Fibroblast of skin of right biceps (primary cell): Measurements from ENCODE around the gene AGPAT2.

ENCODE experiments used
- DNase-seq: peaks from one replicate; pipeline ENCODE4 v3.0.0-alpha.2; 2013

AGPAT2 gene

GRCh38 chr9:136686794-136687711 lies at the start of gene AGPAT2:
AGPAT2 (minus strand) TSS chr9:136687457; CDS start chr9:136687357, 100 bp downstream.
- peak; percentile 51 for DNase-seq

DNA sequence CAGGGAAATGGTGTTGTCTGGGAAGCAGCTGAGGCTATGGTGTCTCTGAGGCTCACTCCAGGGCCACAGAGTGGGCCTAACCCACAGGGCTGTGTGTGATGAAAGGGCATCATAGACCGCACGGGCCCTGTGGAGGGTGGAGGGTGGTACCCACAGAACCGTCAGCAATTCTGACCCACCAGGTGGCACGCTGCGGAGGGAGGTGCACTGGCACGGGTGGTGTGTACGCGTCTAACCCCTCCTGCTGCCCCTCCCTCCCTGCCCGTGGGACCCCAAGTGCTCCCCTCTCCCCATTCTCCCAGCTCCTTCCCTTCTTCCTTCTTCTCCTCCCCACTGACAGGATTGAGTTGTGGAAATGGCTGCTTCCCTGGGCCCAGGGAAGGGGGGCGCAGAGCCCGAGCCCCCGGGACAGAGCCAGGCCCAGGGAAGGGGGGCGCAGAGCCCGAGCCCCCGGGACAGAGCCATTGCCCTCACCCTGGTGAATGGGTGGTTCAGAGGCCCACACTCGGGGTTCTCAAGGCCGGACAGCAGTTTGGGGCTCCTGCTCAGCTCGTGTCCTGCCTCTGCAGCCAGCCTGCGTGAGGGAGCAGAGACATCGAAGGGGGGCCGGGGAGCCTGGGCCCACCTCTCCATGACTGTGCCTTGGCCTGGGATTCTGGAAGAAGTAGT lies 48.7 kb upstream of the AGPAT2 start:
- DNase-seq: no peak

DNA sequence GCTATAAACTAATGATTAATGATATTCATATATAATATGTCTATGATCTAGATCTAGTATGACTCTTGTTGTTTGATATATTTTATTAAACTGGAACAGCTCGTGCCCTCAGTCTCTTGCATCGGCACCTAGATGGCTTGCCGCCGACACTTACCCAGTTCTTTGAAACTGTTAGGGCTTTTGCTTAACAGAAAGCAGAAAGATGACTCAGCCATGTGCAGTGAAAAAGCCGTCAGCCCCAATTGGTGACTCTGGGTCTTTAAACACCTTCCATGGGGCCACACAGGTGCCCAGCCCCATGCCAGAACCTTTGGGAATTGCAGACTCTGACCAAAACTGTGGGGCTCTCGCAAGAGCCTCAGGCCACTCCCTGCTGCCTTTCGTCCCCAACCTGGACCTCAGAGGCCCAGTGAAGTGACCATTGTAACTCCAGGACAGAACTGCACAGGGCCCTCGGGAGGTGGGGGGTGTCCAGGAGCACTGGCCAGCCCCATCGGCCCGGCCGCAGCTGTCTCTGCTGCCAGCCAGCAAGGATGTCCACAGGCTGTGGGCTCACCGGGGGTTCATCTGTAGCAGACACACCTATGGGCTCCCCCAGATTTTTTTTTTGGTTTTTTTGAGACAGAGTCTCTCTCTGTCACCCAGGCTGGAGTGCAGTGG lies 47.7 kb upstream of the AGPAT2 start:
- no peak for DNase-seq

- DNase-seq: no peak
Measured at GRCh38 chr9:136733611-136734010, 46.4 kb upstream of the AGPAT2 start.

DNA sequence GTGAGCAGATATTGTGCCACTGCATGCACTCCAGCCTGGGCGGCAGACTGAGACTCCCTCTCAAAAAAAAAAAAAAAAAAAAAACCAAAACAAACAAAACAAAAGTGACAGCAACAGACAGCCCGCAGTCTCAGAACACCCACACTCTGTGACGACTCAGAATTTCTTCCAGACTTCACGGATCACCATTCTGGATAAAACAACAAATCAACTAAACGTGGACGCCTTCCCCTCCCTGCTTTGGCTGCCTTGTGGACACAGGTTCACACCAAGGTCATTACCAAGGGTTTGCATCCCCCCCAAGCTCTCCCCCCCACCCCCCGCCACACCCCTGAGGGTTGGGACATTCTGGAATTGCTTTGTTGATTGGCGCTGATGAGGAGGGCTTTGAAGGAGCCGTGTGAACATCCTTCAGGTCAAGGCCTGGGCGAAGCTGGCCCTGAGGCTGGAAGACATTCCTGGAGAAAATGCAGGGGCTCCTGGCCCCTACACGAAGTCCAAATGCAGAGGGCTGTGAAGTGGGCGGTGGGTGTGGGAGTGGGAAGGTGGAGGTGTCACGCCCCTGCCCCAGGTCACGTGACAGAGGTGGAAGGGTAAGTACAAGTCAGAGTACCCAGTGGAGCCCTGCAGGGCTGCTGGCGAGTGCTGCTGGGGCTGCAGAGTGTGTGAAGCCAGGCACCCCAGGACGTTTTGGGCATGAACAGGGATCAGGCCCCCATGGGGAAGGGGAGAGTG lies 45.4 kb upstream of the AGPAT2 start:
- no peak for DNase-seq

DNA sequence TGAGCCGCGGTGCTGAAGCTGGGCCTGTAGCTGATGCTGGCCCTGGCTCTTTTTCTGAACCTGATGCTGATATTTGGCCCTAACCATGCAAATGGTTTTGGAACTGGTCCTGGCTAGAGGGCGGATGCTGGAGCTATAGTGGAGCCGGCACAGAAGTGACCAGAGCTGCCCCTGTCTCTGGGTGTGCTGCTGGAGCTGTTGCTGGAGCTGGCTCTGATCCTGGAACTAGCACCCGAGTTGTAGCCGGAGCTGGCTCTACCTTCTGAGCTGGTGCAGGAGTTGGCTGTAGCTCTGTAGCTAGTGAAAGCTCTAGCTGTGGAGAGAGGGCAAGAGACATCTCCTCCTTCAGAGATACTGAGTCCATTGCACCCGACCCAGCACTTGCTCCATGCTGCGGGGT lies 42.7 kb upstream of the AGPAT2 start:
- DNase-seq: no peak

GRCh38 chr9:136729144-136729543 lies 41.9 kb upstream of the AGPAT2 start:
- DNase-seq: no peak

DNA sequence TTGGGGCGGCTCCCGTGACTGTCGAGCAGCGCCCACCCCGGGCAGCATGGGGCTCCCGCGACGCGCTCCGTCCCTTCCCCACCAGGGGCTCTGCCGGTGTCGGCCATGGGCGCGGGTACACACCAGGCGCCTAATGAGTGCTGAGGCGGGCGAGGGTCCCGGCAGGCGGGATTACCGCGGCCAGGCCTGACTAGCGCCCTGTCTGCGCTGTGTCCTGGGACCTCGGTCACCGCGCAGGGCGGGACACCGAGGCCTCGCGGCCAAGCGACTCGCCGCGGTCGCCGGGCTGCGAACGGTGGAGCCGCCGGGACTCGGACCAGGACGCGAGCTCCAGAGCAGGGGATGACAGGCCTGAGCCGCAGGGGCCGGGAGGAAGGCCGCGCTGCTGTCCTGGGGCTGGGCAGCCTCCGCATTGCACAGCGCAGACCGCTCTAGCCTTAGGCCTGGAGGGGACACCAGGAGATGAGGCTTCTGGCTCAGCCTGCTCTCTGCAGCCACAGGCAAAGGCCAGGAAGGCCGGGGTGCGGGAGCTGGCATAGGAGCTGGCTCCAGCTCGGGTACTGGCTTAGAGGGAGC lies 41.4 kb upstream of the AGPAT2 start:
- peak; percentile 31 for DNase-seq

DNA sequence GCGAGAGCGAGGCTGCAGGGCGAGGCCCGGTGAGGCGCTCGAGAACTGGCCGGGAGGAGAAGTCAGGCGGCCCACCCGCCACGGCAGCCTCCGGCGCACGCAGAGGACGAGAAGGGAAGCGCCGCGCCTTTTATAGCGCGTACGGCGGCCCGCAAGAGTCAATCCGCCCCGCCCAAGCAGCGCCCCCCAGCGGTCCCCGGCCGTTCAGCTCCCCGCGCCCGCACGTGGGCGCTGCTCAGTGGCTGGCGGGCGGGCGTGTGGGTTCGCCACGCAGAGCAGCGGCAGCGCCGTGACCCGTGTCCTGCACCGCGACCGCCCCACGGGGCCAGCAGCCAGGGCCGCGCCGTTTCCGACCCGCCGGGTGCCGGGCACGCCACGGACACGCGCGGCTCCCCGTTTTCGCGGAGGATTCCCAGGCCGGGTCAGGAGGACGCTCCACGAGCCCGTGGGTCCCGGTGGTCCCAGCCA lies 40.9 kb upstream of the AGPAT2 start:
- DNase-seq: peak; percentile 92

DNA sequence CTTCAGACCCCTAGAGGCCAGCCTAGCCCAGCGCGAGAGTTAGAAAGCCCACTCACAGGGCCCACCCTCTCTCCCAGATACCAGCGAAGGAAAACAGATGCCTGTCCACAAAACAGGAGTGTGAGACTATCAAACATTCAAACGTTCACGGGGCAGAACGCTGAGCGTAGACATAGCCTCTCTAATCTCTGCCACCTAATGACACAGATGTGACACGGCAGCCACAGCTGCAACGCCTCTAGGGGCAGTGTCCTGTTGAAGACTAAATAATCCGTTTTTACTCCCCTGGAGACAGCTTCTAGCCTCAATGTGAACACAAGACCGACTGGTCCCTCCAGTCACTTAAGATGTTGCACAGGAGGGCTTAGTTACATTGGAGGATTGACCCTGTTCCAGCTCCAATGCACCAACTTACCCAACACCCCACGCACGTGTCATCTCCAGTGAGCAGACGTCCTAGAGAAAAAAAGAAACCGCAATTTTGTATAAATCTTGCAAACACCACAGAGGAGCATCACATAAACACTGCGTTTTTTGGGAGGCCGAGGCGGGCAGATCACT lies 39.5 kb upstream of the AGPAT2 start:
- DNase-seq: peak; percentile 45

DNA sequence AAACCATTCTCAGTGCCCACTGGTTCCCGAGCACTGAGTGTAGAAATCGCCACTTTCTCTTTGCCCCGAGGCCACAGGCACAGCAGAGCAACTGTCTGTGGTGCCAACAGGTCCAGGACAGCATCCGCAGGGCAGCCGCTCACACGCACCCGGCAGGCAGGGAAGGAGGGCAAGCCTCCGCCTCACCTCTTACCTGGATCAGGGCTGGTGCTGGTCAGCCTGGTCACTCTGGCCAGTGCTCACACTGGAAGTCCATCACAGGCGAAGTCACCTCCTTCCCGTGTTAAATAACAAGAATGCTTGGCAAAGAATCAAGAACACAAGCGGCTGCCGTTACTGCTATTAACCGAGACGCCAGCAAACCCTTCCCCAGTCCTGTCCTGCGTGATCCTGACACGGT lies 38.9 kb upstream of the AGPAT2 start:
- no peak for DNase-seq

DNA sequence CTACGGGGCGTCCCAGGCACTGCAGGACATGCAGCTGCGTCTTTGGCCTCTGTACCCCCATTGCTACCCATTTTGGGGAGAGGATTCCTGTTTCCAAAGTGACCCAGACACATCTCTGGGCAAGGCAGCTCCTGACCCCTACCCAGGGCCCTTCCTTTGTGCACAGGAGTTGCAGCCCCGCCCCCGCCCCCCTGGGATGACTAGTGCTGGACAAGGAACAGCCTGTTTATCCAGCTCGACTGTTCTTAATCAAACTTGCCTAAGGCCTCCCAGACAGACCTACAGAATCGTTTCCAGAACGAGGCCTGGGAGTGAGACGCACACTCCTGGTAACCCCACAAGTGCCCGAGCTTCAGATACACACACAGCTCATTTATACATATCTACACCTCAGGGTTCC lies 38.4 kb upstream of the AGPAT2 start:
- peak; percentile 43 for DNase-seq

GRCh38 chr9:136724772-136725171 lies 37.5 kb upstream of the AGPAT2 start:
- DNase-seq: no peak

DNA sequence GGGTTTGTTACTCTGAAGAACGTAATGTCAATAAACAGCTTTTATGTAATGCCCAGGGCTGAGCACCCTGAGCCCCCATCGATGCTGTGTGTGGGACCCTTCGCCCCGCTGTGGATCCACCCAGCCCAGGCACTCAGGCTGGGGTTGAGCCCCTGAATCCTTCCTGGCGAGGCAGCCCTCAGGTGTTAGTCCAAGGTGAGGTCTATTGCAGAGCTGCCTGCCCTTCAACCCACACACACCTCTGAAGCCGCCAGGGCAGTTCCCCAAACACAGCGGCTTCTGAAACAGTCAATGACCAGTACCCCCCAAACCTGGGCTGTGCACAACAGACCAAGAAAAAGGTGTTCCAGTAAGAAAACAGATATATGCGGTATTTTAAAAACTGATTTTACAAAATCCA lies 36.7 kb upstream of the AGPAT2 start:
- no peak for DNase-seq

GRCh38 chr9:136723362-136723976 lies 36.2 kb upstream of the AGPAT2 start:
- no peak for DNase-seq

DNA sequence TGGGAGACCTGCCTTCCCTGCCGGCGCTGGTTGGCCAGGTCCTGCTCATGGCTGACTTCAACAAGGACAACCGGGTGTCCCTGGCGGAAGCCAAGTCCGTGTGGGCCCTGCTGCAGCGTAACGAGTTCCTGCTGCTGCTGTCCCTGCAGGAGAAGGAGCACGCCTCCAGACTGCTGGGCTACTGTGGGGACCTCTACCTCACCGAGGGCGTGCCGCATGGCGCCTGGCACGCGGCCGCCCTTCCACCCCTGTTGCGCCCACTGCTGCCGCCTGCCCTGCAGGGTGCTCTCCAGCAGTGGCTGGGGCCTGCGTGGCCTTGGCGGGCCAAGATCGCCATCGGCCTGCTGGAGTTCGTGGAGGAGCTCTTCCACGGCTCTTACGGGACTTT lies 35.7 kb upstream of the AGPAT2 start:
- DNase-seq: no peak

DNA sequence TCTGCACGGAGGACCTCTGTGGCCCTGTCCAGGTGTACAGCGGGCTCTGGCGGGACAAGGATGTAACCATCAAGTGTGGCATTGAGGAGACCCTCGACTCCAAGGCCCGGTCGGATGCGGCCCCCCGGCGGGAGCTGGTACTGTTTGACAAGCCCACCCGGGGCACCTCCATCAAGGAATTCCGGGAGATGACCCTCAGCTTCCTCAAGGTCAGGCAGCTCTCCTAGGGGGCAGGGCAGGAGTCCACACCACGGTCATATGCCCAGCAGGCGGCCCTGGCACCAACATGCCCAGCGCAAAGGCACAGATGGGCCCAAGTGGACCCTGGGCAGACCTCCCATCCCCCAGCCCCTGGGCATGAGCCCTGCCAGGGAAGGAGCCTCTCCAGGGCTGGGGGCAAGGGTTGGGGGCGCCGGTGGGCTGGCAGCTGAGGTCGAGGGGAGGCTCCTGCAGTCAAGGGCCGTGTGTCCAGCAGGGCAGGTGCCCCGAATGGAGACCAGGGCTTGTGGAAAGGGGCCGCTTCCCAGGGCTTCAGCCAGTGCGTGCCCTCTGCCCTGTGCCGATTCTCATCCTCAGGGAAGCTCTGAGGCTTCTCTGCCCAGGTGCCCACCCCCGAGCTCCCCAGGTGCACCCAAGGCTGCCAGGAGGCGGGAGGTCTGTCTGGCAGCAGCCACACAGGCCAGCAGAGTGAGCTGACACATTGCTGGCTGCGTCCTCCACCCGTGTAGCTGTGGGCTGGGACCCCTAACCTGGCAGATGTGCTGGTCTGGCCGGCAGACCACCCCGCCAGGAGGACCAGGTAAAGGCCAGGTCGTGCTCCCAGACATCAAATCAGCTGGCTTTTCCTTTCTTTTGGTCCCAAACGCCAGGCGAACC lies 35.1 kb upstream of the AGPAT2 start:
- no peak for DNase-seq

GRCh38 chr9:136721339-136722092 lies 34.3 kb upstream of the AGPAT2 start:
- DNase-seq: peak; percentile 62

DNA sequence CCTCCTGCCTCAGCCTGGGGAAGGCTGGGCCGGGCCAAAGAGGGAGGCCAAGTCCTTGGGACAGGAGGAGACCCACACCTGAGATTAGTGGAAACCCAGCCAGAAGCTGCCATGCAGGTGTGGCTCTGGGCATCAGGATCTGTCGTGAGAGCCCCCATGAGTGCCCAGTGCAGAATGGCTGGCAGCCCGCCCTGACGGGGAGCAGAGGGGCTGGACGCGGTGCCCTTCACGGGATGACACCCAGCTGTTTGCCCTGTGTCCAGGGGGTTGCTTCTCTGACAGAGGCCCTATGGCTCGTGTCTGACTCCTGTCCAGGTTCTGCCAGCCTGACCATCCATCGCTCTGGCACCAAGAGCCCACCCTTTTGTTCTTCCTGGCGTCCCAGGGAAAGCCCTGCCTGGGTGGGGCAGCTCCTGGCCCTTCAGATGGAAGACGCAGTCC lies 33.7 kb upstream of the AGPAT2 start:
- no peak for DNase-seq
